GM12878 (cell line): ENCODE results near the gene OGFR. TPM values are rescaled to one million over a fixed set of nuclear protein-coding genes. Genes with fewer than 3 reads are reported as not detected.

ENCODE experiments used
- ATAC-seq: fragments of 200-7000 bp; cut with Tn5 transposase; 3 replicates; pipeline ENCODE4 v1.9.1; 2020; ENCODE audit warnings: mild to moderate bottlenecking, moderate library complexity
- BruUV-seq: library from RNA; stranded (reverse); fragments of 400-500 nt; replicated peaks from 2 replicates; lab custom pipeline; 2021; lab: Mats Ljungman, UMichigan
- CTCF ChIA-PET: fragments of 300-600 bp; sonication (Branson Sonifier 250); formaldehyde crosslinking; extraction: SDS; loops from one replicate; lab custom pipeline; 2021; ENCODE audit warnings: inconsistent platforms; lab: Yijun Ruan, JAX
- POLR2A ChIA-PET: fragments of 350-600 bp; formaldehyde crosslinking; extraction: SDS; loops from one replicate; lab custom pipeline; 2021; ENCODE audit warnings: inconsistent platforms; lab: Charles Lee
- RAD21 ChIA-PET: fragments of 300-600 bp; sonication (Branson Sonifier 250); formaldehyde crosslinking; loops from one replicate; lab custom pipeline; 2023; ENCODE audit warnings: antibody characterized with exemption; ENCODE audit not compliant: unreplicated experiment; lab: Charles Lee
- SMC1A ChIA-PET: fragments of 300-600 bp; sonication (Branson Sonifier 250); formaldehyde crosslinking; loops from one replicate; lab custom pipeline; 2023; ENCODE audit not compliant: unreplicated experiment, uncharacterized antibody; lab: Charles Lee
- DNase-seq: peaks from one replicate; pipeline ENCODE4 v3.0.0-alpha.2; 2011; ENCODE audit warnings: low read depth, low spot score
- FAIRE-seq: peaks from 3 replicates; lab custom pipeline; 2011; peaks lifted over from hg19 to GRCh38; lab: Jason Lieb, UNC
- H2AFZ ChIP-seq: 2 replicates; pipeline ENCODE4 v1.6.0; 2011; ENCODE audit warnings: low read depth, low read length, control low read depth; ENCODE audit not compliant: control insufficient read depth
- H3K27ac ChIP-seq: 2 replicates; pipeline ENCODE4 v1.5.1; 2011; ENCODE audit warnings: control low read depth; ENCODE audit not compliant: control insufficient read depth, insufficient read depth
- H3K27me3 ChIP-seq, 2 experiments: replicated peaks in 1 of 2; 2 replicates each; pipeline versions ENCODE4 v1.6.0 to v1.6.1; 2011; ENCODE audit warnings: low read length in 1 of 2; ENCODE audit not compliant: control insufficient read depth in 2 of 2, insufficient read depth in 2 of 2
- H3K36me3 ChIP-seq, 2 experiments: 2 replicates each; pipeline ENCODE4 v1.5.1; 2011; ENCODE audit warnings: low read length in 1 of 2; ENCODE audit not compliant: control insufficient read depth in 2 of 2, insufficient read depth in 2 of 2
- H3K4me1 ChIP-seq: 2 replicates; pipeline ENCODE4 v1.6.1; 2011; ENCODE audit warnings: mild to moderate bottlenecking, low read length, moderate library complexity, mixed read lengths; ENCODE audit not compliant: control insufficient read depth, insufficient read depth
- H3K4me2 ChIP-seq: 2 replicates; pipeline ENCODE4 v1.6.0; 2011; ENCODE audit warnings: control low read depth; ENCODE audit not compliant: control insufficient read depth, insufficient read depth
- H3K4me3 ChIP-seq: fragments of 200-600 bp; sonication (generic); 2 replicates; pipeline ENCODE4 v1.5.1; 2016
- H3K79me2 ChIP-seq: 2 replicates; pipeline ENCODE4 v1.6.0; 2011; ENCODE audit warnings: low read length; ENCODE audit not compliant: control insufficient read depth, insufficient read depth
- H3K9ac ChIP-seq: 2 replicates; pipeline ENCODE4 v1.8.0; 2011; ENCODE audit warnings: low read length, control low read depth, mixed read lengths; ENCODE audit not compliant: control insufficient read depth, insufficient read depth
- H3K9me3 ChIP-seq: replicated peaks from 3 replicates; pipeline ENCODE4 v1.5.1; 2011; ENCODE audit warnings: mild to moderate bottlenecking, low read length; ENCODE audit not compliant: control insufficient read depth, insufficient read depth
- H4K20me1 ChIP-seq: 2 replicates; pipeline ENCODE4 v1.6.0; 2011; ENCODE audit not compliant: control insufficient read depth, insufficient read depth
- CBFB ChIP-seq: IDR thresholded peaks from 2 replicates; pipeline ENCODE4 v1.6.1; 2016; ENCODE audit warnings: antibody characterized with exemption, low read depth
- CTCF ChIP-seq, 3 experiments: IDR thresholded peaks in 2 of 3; conservative IDR thresholded peaks in 1 of 3; 2 replicates each; pipeline ENCODE4 v1.5.1; 2011; ENCODE audit warnings: low read depth in 3 of 3, low read length in 3 of 3, mild to moderate bottlenecking in 3 of 3, control low read depth in 2 of 3, moderate library complexity in 2 of 3, inconsistent platforms in 1 of 3, mixed read lengths in 1 of 3; ENCODE audit not compliant: control insufficient read depth in 2 of 3, insufficient read depth in 1 of 3; ENCODE audit errors: extremely low read depth in 1 of 3
- ESRRA ChIP-seq: IDR thresholded peaks from 2 replicates; pipeline ENCODE4 v1.6.1; 2012; ENCODE audit warnings: mild to moderate bottlenecking, low read length, improper control_type of control experiment
- IRF4 ChIP-seq: IDR thresholded peaks from 2 replicates; pipeline ENCODE4 v1.6.1; 2011; ENCODE audit warnings: low read depth, low read length
- LARP7 ChIP-seq: fragments of 450-650 bp; IDR thresholded peaks from 2 replicates; pipeline ENCODE4 v1.6.1; 2017; ENCODE audit warnings: mild to moderate bottlenecking
- RB1 ChIP-seq: fragments of 450-650 bp; formaldehyde crosslinking; IDR thresholded peaks from 2 replicates; pipeline ENCODE4 v1.6.1; 2017; ENCODE audit warnings: mild to moderate bottlenecking, borderline replicate concordance
- TCF12 ChIP-seq: IDR thresholded peaks from 2 replicates; pipeline ENCODE4 v1.6.1; 2011; ENCODE audit warnings: low read depth, mild to moderate bottlenecking, low read length
- WGBS: methylation state at CpG from one replicate; pipeline ENCODE4 v1.1.6; 2016; ENCODE audit warnings: low lambda C conversion rate; ENCODE audit not compliant: insufficient replicate concordance, insufficient coverage; ENCODE audit errors: missing lambda C conversion rate; 5-methylcytosine and 5-hydroxymethylcytosine counted together
- in situ Hi-C: fragments of 300-500 bp; cut with MboI; formaldehyde crosslinking; loops from 9 replicates; pipeline ENCODE4 v1.14.3; 2018; ENCODE audit warnings: mixed read lengths
- intact Hi-C: fragments of 100-400 bp; cut with micrococcal nuclease; formaldehyde crosslinking; loops from one replicate; pipeline ENCODE4 v1.14.2; 2022; ENCODE audit not compliant: unreplicated experiment
- polyA plus RNA-seq, 11 experiments: library from polyadenylated mRNA; depleted of rRNA in 4 of 11; unstranded in 6 of 11; stranded (reverse) in 5 of 11; fragments of >200 nt; fragmentation: Nextera tagmentation in 4 of 11; fragmentation: Illumina TruSeq in 1 of 11; extraction: Ambion mirVana in 4 of 11; extraction: Trizol in 1 of 11; gene quantifications; 1 replicate in 1 of 11; 2 replicates in 10 of 11; pipeline versions ENCODE4 v1.2.1 to v1.2.3, GENCODE V29; 2011 to 2016; ENCODE audit warnings: inconsistent platforms in 2 of 11, missing spikeins in 2 of 11, low read depth in 1 of 11
- total RNA-seq, 4 experiments: library from RNA; depleted of rRNA in 3 of 4; stranded (reverse); fragments of >200 nt in 3 of 4; fragmentation: Illumina TruSeq in 1 of 4; extraction: Trizol in 1 of 4; gene quantifications; 2 replicates each; pipeline versions ENCODE4 v1.2.1 to v1.2.3, GENCODE V29; 2013 to 2021
- TF ChIP-seq, protein P1 (sequence below): fragments of 450-650 bp; IDR thresholded peaks from 2 replicates; pipeline ENCODE4 v1.6.1; 2016; ENCODE audit warnings: mild to moderate bottlenecking
- TF ChIP-seq, protein P2 (sequence below): fragments of 450-650 bp; IDR thresholded peaks from 2 replicates; pipeline ENCODE4 v1.6.1; 2018; ENCODE audit warnings: mild to moderate bottlenecking, low read depth, moderate library complexity; ENCODE audit not compliant: partially characterized antibody

OGFR gene
- total and polyA plus RNA-seq, 10 of the 15 experiments (the other 5 are each of a cell fraction or from before 2014, with no cell fraction given) = 0.72 to 62.1 (median 27.3) TPM

- TF ChIP-seq ESRRA = no peak
These were observed 2.5 kb upstream of the OGFR start (continued) for GRCh38 chr20:62802026-62802712.

- 8% methylated on average over 15 of the region's 25 CpGs for WGBS
- Histone ChIP-seq H3K27ac (no peak overlapping the region), H3K36me3 (peaks cover 8 to 16% of the 10 kb centered on the region in 2 experiments), H3K9me3 (no peaks in the 10 kb centered on the region), H3K4me1 (peaks cover 18% of the 10 kb centered on the region), H3K4me3 (peak overlapping the region; percentile 96), H3K4me2 (peak overlapping the region; percentile 92), H3K79me2 (peaks cover 25% of the 10 kb centered on the region), H3K27me3 (no peaks in the 10 kb centered on the region), H3K9ac (peak overlapping the region; percentile 57), H2AFZ (peak overlapping the region; percentile 85), H4K20me1 (no peaks in the 10 kb centered on the region)
- ATAC-seq = peak; percentile 32
- POLR2A ChIA-PET = interaction anchor here (0.9 to 2.0 kb wide), 2 partner anchors 10 to 13 kb away, joined by 4 to 11 read pairs; no protein-coding TSS in a partner anchor
- SMC1A ChIA-PET = interaction anchor here (0.9 kb wide), 1 partner anchor 9 kb away, joined by 4 read pairs; no protein-coding TSS in a partner anchor
- FAIRE-seq = no peak
- RAD21 ChIA-PET = interaction anchor here (1.0 kb wide), 1 partner anchor 10 kb away, joined by 4 to 9 read pairs; no protein-coding TSS in a partner anchor
- CTCF ChIA-PET = interaction anchor here (0.6 to 1.3 kb wide), 2 partner anchors 10 to 304 kb away, joined by 3 read pairs; no protein-coding TSS in a partner anchor
- intact Hi-C loops (no loop called here), in situ Hi-C loops (no loop called here)
- BruUV-seq = no TSS peak
- no peak for DNase-seq
- TF ChIP-seq RB1 (peak; percentile 19; the same call in 1 of the 2 replicates), IRF4 (no peak), LARP7 (0 out of 2 replicates have a peak, but pooled peaks have one; percentile 21), TCF12 (no peak), CTCF (IDR thresholded peaks at IDR 0.05 in 2 of 3, conservative IDR thresholded peaks at IDR 0.05 in 1 of 3; ENCODE audit: control insufficient read depth in 2 of 3, extremely low read depth in 1 of 3, insufficient read depth in 1 of 3, low read depth in 3 of 3, low read length in 3 of 3) (peak in 1 of 3 experiments; percentile 16; a peak in 1 of 6 replicates), CBFB (0 out of 2 replicates have a peak, but pooled peaks have one; percentile 17)
- TF ChIP-seq, protein P1, sequence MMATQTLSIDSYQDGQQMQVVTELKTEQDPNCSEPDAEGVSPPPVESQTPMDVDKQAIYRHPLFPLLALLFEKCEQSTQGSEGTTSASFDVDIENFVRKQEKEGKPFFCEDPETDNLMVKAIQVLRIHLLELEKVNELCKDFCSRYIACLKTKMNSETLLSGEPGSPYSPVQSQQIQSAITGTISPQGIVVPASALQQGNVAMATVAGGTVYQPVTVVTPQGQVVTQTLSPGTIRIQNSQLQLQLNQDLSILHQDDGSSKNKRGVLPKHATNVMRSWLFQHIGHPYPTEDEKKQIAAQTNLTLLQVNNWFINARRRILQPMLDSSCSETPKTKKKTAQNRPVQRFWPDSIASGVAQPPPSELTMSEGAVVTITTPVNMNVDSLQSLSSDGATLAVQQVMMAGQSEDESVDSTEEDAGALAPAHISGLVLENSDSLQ = no peak
- TF ChIP-seq, protein P2, sequence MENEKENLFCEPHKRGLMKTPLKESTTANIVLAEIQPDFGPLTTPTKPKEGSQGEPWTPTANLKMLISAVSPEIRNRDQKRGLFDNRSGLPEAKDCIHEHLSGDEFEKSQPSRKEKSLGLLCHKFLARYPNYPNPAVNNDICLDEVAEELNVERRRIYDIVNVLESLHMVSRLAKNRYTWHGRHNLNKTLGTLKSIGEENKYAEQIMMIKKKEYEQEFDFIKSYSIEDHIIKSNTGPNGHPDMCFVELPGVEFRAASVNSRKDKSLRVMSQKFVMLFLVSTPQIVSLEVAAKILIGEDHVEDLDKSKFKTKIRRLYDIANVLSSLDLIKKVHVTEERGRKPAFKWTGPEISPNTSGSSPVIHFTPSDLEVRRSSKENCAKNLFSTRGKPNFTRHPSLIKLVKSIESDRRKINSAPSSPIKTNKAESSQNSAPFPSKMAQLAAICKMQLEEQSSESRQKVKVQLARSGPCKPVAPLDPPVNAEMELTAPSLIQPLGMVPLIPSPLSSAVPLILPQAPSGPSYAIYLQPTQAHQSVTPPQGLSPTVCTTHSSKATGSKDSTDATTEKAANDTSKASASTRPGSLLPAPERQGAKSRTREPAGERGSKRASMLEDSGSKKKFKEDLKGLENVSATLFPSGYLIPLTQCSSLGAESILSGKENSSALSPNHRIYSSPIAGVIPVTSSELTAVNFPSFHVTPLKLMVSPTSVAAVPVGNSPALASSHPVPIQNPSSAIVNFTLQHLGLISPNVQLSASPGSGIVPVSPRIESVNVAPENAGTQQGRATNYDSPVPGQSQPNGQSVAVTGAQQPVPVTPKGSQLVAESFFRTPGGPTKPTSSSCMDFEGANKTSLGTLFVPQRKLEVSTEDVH = no peak
These were observed 511 bp upstream of the OGFR start for GRCh38 chr20:62804021-62804626.
